Kidney tubule cell (primary cell): ENCODE measurements around the gene TTLL6.
"Not testable (repeated sequence)": the region's sequence is repeated elsewhere in the genome, so short reads cannot be mapped to it uniquely, and the experiment has no call there.

Experiments used
- DNase-seq: peaks from one replicate; pipeline ENCODE4 v3.0.0-alpha.2; 2018; ENCODE audit warnings: low spot score

Gene TTLL6

DNA sequence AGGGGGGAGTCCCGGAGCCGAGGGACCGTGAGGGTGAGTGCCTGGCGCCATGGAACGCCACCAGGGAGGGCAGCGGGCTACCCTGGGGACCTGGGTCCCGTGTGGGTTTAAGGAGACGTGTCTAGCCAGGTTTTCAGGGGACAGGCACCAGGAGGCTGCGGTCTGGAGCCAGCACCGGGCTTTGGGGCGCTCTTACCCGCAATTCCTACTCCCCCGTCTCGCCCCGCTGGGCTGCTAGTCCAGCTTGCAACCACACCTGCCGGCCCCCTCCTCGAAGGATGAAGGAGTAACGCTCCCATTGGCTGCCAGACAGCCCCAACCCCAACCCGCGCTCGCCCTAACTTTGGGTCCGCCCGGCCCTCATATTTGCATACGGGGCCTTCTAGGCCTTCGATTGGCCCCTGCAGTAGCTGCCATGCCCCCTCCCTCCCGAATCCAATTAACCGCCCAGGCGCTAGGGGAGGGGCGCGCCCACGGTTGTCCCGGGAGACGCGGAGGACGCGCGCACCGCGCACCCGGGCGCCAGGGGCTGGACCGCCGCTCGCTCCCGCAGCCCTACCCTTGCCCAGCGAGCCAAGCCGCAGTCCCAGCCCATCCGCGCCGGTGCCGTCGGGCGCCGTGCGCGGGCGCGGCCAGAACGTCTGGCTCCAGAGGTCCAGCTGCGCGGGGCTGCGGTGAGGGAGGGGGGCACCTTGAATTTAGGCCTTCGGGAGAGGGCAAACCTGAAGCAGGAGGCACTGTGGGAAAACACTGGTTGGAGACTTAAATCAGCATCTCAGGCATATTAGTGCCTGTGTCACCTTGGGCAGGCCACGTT is at the start of gene TTLL6:
TSS of gene TTLL6 (minus strand) at position 456 of the 817 bp plus-strand sequence. CDS start at position 299, 157 bp downstream.
- peak; percentile 67 for DNase-seq

DNA sequence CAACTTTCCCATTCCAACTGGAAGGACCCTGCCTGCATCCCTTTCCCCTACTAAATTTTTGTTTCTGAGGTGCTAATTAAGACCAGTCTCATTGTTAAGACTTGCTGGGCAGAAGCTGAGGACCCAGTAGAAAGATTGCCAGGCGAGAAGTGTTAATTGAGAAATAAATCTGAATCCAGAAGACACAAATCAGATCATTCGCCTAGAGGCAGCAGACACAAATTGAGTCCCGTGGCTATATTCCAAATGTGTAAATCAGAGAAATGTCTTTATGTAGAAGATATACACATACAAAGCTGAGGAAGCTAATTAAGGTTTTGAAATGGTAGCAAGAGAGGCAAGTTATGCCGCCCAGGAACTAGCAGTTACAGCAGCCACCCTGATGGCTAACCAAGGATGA is 43.4 kb upstream of the TTLL6 start:
- DNase-seq = no peak

DNA sequence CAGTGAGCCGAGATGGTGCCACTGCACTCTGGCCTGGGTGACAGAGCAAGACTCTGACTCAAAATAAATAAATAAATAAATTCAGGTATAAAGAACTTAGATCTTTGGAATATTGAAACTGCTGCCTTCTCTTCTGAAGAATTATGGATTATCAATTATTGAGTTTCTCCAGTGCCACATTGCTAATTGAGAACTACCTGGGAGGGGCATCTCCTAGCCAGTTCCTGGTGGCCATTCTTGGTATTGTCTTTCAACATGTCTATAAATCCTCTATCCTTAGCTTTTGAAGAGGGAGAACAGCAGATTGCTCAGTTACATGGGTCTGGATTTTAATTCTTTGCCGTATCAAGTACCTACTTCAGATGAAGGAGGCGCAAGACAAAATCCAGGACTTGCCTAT is 43.0 kb upstream of the TTLL6 start:
- DNase-seq = no peak

DNA sequence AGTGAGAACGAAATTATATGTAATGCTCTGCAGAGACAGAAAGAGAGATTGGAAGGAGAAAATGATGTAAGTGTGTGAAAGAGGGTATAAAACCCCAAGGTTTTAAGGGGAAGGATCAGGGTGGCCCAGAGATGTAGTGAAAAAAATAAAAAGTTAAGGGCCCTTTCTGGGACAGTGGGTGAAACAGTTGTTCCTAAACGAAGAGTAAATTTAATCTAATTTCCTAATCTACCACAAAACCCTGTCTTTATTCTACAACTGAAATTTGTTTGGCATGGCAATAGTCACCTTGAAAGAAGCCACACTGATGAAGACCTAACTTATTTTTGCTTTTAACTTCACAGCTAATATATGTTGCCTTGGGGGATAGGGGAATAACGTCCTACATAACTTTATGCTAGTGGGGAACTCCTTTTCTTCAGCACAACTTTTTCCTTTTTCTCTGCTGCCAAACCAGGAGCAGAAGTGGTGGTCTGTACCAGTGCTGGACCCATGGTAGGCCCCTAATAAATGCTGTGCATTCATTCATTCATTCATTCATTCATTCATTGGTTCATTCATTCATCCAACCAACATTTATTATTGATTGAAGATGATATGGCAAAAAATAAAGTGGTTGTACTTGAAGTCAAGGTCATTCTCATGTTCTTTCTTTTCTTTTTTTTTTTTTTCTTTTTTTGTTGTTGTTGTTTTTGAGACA is 39.2 kb upstream of the TTLL6 start:
- no peak for DNase-seq

DNA sequence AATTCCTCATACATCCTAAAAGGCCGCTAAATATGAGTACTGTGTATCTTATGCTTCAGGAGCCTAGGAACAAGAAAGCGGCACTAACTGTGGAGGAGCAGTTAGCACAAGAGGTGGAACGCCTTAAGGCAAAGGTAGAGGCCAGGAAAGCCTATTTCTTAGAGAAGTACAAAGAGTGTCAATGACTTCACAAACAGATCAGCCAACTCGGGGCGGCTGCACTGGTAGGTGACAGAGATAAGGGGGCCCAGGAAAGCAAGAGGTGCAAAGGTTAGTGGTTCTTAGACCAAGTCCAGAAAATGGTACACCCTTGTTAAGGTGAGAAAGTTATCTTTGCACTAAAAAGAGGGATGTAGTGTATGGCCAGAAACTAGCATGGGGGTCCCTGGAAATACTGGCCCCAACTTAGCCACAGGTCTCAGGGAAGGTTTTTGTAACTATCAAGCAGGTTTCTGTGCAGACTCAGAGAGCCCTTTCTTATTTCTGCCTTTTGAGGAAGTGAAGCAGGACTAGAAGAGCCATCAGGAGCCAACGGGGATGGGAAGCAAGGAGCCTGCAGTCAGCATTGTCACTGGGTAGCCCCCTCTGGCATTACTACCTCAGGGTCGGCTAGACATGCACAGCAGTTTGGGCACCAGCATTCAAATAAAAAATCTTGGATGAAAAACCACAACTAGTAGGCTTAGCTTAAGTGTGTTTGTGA is 37.9 kb upstream of the TTLL6 start:
- no peak for DNase-seq

DNA sequence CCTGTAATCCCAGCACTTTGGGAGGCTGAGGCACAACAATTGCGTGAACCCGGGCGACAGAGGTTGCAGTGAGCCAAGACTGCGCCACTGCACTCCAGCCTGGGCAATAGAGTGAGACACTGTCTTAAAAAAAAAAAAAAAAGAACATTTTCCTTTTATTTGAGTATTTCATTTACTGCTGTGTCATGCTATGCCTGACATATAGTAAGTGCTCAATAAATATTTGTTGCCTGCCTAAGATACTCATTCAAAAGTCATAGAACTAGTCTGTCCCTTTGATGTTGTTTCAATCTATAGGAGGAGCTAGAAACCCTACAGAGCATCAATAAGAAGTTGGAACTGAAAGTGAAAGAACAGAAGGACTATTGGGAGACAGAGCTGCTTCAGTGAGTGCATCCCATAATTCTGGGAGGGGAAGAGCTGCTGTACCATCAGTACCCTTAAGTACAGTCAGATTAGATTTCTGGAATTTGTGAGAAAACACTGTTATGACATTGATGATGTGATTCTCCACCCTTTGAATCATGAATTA is 33.8 kb upstream of the TTLL6 start:
- DNase-seq = no peak

DNA sequence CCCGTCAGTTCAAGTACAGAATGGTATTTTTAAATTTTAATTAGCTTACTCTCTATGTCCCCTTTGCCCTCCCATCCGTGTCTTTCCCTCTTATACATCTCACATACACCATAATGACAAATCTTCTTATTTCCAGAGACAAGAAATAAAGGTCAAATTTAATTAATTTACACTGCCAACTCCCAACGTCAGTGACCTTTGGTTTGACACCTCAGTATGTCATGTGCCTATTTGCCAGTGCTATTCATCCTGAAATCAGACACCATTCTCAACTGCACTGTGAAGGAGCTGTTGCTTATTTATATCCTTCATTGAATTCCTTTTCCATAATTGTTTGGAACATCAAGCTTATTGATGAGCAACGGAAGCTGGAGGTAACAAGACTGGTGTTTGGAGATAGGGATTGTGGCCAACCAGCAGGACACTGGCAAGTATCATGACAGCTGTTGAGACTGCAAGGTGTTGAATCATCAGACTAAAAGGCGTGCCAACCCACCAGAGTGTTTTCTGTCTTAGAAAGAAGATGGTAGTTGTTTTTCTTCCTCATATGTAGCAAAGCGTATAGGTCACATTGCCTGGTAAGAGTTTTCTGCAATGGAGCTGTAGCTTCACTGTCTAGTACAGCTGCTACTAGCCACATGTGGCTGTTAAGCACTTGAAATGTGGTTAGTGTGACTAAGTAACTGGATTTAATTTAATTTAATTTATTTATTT is 26.3 kb upstream of the TTLL6 start:
- DNase-seq = no peak

DNA sequence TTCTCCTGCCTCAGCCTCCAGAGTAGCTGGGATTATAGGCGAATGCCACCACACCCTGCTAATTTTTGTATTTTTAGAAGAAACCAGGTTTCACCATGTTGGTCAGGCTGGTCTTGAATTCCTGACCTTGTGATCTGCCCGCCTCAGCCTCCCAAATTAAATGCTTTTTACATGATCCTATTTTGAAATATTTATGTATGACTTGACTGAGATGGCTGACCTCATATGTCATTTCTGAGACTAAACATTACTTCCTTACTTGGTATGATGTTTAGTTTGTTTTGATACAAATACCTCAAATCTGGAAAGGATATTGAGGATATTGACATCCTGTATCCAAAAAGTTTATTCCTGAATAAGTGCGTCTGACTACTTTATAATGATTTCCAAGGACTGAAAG is 25.7 kb upstream of the TTLL6 start:
- no peak for DNase-seq

DNA sequence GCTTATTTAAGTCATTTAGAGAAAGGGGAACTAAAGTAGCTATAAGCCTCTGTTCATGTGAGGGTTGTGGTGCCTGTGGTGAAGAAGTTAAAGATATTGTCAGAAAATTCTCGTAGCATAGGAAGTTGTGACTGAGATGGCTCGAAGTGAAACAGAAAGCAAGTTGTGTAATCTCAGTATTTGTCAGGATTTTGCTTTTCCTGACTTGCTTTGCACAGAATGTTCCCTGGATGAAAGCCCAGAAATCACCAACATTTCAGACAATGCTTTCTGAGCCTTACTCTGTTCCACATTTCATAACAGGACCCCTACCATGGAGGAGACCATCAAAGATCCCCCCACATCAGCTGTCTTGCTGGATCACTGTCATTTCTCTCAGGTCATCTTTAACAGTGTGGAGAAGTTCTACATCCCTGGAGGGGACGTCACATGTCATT is 24.4 kb upstream of the TTLL6 start:
- peak; percentile 25 for DNase-seq

DNA sequence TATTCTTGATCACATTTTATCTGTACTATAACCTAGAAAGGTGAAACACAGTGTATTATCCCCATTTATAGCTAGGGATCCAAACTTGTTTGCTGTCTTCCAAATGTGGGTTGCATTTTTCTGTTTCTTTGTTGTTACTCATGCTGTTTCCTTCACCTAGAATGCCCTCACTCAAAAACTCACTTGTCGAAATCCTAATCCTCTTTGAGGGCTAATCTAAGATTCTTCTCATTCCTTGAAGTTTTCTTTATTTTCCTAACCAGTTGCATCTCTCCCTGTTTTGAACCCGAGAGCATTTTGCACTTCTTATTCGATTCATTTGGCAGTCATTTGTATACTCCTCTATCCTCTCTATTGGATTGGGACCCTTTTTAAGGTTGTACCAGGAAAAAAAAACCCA is 23.4 kb upstream of the TTLL6 start:
- DNase-seq = no peak

DNA sequence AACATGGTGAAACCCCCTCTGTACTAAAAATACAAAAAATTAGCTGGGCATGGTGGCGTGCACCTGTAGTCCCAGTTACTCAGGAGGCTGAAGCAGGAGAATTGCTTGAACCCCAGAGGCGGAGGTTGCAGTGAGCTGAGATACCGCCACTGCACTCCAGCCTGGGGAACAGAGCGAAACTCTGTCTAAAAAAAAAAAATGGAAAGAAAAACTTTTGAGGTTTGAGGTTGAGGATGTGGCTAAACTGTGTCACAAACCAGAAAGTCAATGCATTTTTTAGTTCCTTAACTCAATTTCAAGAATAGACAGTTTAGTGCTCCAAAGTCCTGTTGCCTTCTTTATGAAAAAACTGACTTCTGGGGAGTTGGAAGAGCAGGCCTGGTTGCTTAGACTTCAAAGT is 20.4 kb upstream of the TTLL6 start:
- not testable (repeated sequence) for DNase-seq

DNA sequence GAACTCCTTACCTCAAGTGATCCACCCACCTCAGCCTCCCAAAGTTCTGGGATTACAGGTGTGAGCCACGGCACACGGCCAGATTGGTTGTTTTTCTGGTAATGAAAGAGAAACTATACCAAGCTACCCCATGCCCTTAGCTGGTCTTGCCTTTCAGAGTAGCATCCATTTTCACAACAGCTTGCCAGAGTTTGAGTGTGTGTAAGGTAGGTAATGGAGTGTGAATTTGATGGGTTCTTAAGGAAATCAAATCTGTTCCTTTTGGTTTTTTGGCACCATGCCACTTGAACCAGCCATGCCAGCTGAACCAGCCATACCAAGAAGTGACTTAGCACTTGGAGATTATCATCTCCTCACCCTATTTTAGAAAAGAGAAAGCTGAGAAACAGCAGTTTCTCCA is 18.9 kb upstream of the TTLL6 start:
- DNase-seq = no peak

DNA sequence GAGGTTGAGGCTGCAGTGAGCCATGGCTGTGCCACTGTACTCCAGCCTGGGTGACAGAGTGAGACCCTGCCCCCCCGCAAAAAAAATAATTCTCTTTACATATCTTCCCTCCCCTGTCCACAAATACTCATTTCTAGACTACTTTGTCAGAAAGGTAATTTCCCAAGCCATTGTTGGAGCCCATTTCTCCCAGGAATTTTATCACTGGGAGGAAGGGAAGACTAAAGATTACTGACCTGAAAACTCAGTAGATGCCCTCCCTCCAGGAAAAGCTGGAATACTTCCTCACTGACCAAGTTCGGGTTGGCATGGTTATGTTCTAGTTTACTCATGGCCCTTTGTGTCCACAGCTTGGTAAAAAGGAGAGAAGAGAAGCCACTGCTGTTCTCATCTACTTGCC is 17.9 kb upstream of the TTLL6 start:
- no peak for DNase-seq

DNA sequence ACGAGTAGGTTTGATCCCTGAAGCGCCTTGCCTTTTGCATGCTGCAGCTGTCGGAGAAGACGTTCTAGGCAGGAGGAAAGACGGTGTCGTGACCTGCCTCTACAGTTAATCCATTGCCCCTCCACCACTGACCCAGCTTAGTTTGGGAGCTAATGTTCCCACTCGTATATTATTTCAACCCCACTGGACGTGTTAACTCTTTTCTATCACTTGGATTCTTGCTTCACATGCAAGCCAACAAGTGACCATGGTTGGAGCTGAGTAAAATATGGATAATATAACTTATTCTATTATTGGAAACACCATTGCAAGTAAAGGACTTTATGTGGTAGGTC is 14.5 kb upstream of the TTLL6 start:
- DNase-seq = no peak

DNA sequence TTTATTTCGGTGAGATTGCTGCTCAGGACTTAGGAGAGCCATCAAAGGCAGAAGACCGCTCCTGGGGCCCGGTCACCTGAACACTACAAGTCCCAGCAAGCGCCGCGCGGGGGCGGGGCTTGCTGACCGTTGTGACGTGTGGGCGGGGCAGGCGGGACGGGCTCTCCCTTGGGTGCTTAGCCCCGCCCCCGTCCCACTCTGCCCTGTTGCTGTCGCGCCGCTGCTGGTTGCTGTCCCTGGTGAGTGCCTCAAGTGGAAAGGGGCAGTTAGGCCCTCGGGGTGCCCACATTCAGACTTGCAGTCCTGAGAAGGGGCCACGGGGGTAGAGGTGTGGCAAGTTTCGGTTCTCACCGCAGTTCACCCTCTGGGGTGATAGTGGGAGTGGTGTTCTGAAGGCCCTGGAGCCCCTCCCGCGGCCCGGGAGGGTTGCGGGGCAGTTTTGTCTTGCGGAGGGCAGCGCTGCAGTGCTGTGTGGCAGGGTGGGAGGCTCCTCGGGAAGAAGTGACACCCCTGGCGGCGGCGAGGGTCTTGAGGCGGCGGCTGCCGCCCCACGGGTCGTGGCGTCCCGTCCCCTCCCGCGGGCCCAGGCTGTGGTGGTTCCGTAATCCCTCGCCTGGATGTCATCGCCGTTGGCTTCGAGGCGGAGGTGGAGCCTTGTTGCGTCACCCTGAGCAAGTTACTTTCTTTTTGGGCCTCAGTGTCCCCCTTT is 14.0 kb upstream of the TTLL6 start, which contains the start of gene CALCOCO2:
TSS of gene CALCOCO2 (plus strand) at position 196 of the 709 bp plus-strand sequence. CDS start 10,673 bp downstream, outside the sequence.
- DNase-seq = peak; percentile 91

DNA sequence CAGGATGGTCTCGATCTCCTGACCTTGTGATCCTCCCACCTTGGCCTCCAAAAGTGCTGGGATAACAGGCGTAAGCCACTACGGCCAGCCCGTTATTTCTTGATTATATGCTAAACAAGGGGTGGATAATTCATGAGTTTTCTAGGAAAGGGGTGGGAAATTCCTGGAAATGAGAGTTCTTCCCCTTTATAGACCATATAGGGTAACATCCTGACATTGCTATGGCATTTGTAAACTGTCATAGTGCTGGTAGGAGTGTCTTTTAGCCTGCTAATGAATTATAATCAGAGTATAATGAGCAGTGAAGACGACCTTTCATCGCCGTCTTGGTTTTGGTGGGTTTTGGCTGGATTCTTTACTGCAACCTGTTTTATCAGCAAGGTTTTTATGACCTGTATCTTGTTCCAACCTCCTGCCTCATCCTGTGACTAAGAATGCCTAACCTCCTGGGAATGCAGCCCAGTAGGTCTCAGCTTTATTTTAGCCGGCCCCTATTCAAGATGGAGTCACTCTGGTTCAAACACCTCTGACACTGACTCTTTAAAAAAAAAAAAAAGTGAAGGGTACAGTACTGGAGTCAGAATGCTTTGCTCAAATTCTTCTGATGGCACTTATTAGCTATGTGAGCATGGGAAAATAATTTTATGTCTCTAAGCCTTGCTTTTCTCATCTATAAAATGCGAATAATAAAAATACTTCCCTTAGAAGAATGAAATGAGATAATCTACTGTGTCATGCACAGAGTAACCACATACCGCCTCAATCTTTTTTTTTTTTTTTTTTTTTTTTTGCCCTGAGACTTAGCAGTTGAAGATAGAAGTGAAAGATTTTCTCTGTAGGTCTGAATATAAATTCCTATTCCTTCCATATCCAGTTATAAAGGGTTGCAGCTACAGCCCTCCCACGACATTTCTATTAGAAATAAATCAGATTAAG is 8.7 kb upstream of the TTLL6 start:
- DNase-seq = peak; percentile 60

DNA sequence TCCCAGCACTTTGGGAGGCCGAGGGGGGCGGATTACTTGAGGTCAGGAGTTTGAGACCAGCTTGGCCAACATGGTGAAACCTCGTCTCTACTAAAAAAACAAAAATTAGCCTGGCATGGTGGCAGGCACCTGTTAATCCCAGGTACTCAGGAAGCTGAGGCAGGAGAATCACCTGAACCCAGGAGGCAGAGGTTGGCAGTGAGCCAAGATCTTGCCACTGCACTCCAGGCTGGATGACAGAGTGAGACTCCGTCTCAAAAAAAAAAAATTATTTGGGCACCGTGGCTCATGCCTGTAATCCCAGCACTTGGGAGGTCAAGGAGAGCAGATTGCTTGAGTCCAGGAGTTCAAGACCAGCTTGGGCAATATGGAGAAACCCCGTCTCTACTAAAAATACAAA is 3.9 kb upstream of the TTLL6 start:
- DNase-seq = not testable (repeated sequence)

DNA sequence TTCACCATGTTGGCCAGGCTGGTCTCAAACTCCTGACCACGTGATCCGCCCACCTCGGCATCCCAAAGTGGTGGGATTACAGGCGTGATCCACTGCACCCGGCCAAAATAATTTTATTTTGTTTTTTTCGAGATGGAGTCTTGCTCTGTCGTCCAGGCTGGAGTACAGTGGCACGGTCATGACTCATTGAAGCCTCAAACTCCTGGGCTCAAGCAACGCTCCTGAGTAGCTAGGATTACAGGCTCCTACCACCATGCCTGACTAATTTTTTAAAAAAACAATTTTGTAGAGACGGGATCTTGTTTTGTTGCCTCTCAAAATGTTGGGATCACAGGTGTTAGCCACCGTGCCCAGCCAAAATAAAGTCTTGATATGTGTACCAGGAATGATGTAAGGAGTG is 2.4 kb upstream of the TTLL6 start:
- DNase-seq = no peak

DNA sequence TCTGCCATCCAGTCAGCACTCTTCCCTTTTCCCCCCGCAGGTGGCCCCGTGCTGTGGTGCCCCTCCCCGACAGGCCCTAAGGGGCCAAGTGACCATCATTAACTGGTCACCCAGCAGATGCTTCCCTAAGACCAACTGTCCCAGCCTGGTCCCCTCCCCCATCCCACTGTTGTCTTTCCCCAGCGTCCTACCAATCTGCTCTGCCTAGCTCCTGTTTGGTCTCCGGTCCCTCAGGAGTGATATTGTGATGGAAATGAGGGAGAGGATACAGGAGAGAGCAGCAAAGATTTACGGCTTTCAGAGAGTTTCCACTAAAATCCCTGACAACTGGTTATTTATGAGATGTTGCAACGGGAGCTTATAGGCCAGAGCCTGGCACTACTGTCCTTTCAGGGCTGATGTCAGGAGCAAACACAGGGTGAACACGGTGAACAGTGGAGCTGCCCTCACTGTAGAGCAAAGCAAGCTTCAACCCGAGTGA is 1.4 kb upstream of the TTLL6 start:
- no peak for DNase-seq

DNA sequence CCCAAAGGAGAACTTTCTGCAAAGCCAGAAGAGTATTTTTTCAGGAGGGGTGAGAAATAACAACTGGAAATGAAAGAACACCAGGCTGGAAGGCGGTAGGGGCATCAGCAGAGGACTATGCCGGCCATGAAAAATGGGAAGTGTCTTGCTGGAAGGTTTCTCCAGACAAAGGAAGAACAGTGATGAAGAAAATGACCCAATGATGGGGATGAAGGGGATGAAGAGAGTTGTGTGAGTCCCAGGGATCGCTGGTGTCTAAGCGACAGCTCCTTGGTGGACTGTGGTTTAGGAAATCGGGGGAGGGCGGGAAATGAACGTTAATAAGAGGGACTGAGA is 623 bp downstream of the TTLL6 start:
- no peak for DNase-seq
